ENCODE results near the gene UBE3A.

Gene UBE3A

DNA sequence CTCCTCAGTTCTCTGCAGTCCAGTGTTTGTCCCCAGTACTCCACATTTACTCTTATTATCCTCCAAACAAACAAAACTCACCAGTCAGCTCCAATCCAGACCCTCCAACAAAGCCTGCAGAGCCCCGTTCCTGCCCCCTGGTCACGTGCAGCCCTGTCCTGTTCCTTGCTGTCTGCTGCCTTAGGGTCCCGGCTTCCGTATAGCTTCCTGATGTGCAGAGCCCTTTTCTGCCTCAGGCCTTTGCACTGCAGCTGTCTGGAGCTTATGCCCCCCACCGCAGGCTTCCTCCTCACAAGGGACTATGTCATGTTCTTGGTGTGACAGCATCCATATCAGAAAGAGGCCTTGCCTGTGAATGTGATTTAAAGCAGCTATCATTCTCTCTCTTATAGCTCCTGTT is 39.0 kb upstream of the UBE3A start:
- no peak overlapping the region for H3K4me3 ChIP-seq (replicated peaks; ENCODE audit: low read depth, low read length)
- H3K36me3 ChIP-seq (ENCODE audit: control insufficient read depth, insufficient read depth, low read length) = no peaks in the 10 kb centered on the region
- no peak for DNase-seq (ENCODE audit: extremely low read depth, insufficient read length)
- no peaks in the 10 kb centered on the region for H3K27me3 ChIP-seq (replicated peaks; ENCODE audit: control insufficient read depth, insufficient read depth, low read length)
- TF ChIP-seq, protein P1, sequence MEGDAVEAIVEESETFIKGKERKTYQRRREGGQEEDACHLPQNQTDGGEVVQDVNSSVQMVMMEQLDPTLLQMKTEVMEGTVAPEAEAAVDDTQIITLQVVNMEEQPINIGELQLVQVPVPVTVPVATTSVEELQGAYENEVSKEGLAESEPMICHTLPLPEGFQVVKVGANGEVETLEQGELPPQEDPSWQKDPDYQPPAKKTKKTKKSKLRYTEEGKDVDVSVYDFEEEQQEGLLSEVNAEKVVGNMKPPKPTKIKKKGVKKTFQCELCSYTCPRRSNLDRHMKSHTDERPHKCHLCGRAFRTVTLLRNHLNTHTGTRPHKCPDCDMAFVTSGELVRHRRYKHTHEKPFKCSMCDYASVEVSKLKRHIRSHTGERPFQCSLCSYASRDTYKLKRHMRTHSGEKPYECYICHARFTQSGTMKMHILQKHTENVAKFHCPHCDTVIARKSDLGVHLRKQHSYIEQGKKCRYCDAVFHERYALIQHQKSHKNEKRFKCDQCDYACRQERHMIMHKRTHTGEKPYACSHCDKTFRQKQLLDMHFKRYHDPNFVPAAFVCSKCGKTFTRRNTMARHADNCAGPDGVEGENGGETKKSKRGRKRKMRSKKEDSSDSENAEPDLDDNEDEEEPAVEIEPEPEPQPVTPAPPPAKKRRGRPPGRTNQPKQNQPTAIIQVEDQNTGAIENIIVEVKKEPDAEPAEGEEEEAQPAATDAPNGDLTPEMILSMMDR (IDR thresholded peaks at IDR 0.05; ENCODE audit: insufficient read depth, low read length, poor library complexity, severe bottlenecking) = no peak

DNA sequence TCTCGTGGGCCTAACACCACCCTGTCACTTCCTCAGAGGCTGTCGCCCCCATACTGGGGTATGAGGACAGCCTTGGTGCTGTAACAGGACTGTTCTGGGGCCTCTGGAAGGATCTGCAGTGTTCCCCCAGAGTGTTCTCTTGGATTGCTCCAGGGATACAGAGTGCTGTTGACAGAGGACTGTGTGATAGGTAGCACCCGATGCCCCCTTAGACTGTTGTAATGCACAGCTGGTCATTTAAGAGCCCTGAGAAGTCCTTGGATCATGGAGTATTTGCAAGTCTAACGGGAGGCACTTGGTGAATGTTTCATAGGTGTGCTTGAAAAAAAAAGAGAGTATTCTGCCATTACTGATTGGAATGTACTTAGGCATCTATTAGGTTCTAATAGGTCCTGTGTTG is 35.4 kb upstream of the UBE3A start:
- no peak for DNase-seq (ENCODE audit: extremely low read depth, insufficient read length)
- Histone ChIP-seq H3K27me3 (replicated peaks; ENCODE audit: control insufficient read depth, insufficient read depth, low read length) (no peaks in the 10 kb centered on the region), H3K36me3 (ENCODE audit: control insufficient read depth, insufficient read depth, low read length) (no peaks in the 10 kb centered on the region), H3K4me3 (replicated peaks; ENCODE audit: low read depth, low read length) (no peak overlapping the region)
- TF ChIP-seq, protein P1 (IDR thresholded peaks at IDR 0.05; ENCODE audit: insufficient read depth, low read length, poor library complexity, severe bottlenecking) = no peak

DNA sequence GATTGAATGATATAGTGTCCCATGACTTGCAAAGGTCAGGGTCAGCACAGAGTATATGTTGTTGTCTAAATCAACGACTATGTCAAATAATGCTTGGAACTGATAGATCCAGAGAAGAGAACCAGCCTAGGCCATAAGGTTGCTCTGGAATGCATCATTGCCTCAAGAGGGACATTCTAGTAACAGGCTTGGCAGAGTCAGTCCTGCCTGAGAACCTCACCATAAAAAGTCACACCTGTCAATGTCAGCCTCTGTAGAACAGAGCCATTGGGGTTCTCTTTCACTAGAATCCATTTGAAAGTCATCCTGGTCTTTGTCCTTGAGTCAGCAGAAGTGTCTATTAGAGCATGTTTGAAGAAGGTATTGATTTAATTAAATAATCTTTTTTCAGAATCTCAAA is 31.4 kb upstream of the UBE3A start:
- Histone ChIP-seq H3K4me3 (replicated peaks; ENCODE audit: low read depth, low read length) (no peak overlapping the region), H3K27me3 (replicated peaks; ENCODE audit: control insufficient read depth, insufficient read depth, low read length) (no peaks in the 10 kb centered on the region)

DNA sequence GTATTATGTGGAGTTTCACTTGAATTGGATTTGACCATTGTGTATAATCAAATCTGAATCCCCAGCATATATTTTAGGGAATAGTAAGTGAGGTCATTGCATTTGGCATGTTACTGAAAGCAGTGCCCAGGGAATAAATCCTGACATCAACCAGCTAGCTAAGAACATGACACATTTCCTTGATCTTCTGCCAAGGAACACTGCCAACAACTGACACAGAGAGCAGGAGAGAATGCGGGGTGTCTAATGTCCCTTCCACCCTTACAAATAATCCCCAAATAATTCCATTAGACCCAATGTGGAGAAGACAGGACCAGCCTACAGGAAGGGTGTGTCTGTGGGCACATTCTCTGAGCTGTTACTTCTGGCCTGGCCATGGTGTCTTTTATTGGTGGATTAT is 30.6 kb upstream of the UBE3A start:
- Histone ChIP-seq H3K4me3 (replicated peaks; ENCODE audit: low read depth, low read length) (no peak overlapping the region), H3K27me3 (replicated peaks; ENCODE audit: control insufficient read depth, insufficient read depth, low read length) (no peaks in the 10 kb centered on the region), H3K36me3 (ENCODE audit: control insufficient read depth, insufficient read depth, low read length) (no peaks in the 10 kb centered on the region)
- TF ChIP-seq, protein P1 (IDR thresholded peaks at IDR 0.05; ENCODE audit: insufficient read depth, low read length, poor library complexity, severe bottlenecking) = no peak
- DNase-seq (ENCODE audit: extremely low read depth, insufficient read length) = no peak

More for the DNA sequence above, 31.4 kb upstream of the UBE3A start:
- H3K36me3 ChIP-seq (ENCODE audit: control insufficient read depth, insufficient read depth, low read length) = no peaks in the 10 kb centered on the region
- no peak for DNase-seq (ENCODE audit: extremely low read depth, insufficient read length)
- TF ChIP-seq, protein P1 (IDR thresholded peaks at IDR 0.05; ENCODE audit: insufficient read depth, low read length, poor library complexity, severe bottlenecking) = no peak

DNA sequence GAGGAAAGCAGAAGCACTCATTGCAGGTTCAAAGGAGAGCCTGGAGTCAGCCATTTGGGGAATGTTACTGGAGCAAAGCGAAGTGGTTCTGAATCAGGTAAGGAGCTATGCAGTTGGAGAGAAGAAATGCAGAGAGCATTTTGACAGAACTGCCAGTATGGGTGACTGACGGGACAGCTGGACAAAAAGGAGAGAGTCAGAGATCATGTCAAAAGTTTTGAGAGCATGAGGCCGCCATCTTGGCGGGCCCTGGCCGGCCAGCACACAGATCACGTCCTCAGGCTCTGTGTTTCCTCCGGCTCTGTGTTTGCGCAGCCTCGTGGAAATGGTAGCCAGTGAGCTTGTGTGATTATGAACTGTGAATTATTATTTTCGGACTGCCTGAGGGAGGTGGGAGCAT is 29.8 kb upstream of the UBE3A start:
- no peak overlapping the region for H3K4me3 ChIP-seq (replicated peaks; ENCODE audit: low read depth, low read length)
- H3K27me3 ChIP-seq (replicated peaks; ENCODE audit: control insufficient read depth, insufficient read depth, low read length) = no peaks in the 10 kb centered on the region
- TF ChIP-seq, protein P1 (IDR thresholded peaks at IDR 0.05; ENCODE audit: insufficient read depth, low read length, poor library complexity, severe bottlenecking) = no peak
- no peak for DNase-seq (ENCODE audit: extremely low read depth, insufficient read length)
- H3K36me3 ChIP-seq (ENCODE audit: control insufficient read depth, insufficient read depth, low read length) = no peaks in the 10 kb centered on the region

DNA sequence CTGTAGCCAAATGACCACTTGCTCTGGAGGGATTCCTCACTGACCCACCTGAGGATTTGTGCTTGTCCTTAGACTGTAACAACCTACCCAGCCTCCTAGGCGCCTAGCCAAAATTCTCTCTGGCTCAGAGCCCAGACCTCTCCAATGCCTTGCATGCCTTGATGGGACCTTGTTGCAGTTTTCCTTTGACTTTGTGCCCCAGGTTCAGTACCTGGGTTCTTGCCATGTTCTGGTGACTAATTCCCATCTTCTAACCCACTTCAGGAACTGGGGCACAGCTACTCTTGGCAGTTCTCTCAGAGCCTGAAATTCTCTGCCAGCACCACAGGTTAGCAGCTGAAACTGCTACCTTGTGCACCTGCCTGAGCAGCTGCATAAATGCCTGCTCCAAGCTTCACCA is 27.0 kb upstream of the UBE3A start:
- DNase-seq (ENCODE audit: extremely low read depth, insufficient read length) = no peak
- TF ChIP-seq, protein P1 (IDR thresholded peaks at IDR 0.05; ENCODE audit: insufficient read depth, low read length, poor library complexity, severe bottlenecking) = no peak
- no peak overlapping the region for H3K4me3 ChIP-seq (replicated peaks; ENCODE audit: low read depth, low read length)
- H3K36me3 ChIP-seq (ENCODE audit: control insufficient read depth, insufficient read depth, low read length) = no peaks in the 10 kb centered on the region
- H3K27me3 ChIP-seq (replicated peaks; ENCODE audit: control insufficient read depth, insufficient read depth, low read length) = no peaks in the 10 kb centered on the region
